HG03457 (cell line): ENCODE data around the gene KRTAP12-3.
"Not testable (repeated sequence)": the region's sequence is repeated elsewhere in the genome, so short reads cannot be mapped to it uniquely, and the experiment has no call there.

Experiments
- ATAC-seq: cut with Tn5 transposase; IDR thresholded peaks from one replicate; pipeline ENCODE4 v1.9.1; 2021; ENCODE audit warnings: moderate number of reproducible peaks; ENCODE audit not compliant: unreplicated experiment

Gene KRTAP12-3

DNA sequence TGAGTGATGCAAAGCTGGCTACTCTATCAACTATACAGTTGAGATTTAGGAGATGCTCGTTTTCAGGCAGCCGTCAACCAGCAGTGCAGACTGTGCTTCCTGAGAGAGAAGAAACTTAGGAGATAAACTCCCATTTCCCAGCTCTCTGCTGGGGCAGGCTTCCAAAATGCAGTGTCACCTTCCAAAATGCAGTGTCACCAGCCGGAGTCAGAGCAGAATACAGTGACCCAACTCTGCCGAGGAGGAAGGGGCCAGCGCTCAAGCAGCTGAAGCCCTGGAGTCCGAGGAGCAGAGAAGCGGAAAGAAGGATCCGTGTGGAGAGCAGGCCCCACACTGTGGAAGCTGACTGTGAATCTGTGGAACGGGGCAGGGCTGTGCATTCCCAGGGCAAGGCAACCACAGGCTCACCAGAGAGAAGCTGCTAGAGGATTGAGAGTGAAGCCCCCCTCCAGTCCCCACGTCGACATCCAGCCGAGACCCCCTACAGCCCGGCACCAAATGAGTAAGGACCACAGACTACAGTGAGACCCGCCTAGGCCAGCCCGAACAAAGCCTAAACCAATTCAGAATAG lies 24.9 kb downstream of the KRTAP12-3 start:
- no peak for ATAC-seq

- no peak for ATAC-seq
These were observed 26.3 kb downstream of the KRTAP12-3 start for GRCh38 chr21:44684077-44684476.

DNA sequence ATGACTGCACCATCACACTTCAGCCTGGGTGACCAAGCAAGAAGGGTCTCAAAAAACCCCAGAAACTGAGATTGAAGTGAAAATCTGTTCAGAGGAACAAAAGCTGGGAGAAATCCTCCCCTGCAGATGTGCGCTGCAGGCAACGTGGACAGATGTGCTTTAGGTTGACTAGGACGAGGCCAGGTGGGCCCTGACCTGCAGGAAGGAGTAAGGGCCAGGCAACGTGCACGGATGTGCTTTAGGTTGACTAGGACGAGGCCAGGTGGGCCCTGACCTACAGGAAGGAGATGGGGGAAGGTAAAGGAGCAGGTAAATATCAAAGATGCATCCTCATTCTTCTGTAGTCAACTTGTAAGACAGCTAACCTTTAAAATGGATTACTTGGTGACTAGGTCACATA lies 26.8 kb downstream of the KRTAP12-3 start:
- ATAC-seq, result no peak

DNA sequence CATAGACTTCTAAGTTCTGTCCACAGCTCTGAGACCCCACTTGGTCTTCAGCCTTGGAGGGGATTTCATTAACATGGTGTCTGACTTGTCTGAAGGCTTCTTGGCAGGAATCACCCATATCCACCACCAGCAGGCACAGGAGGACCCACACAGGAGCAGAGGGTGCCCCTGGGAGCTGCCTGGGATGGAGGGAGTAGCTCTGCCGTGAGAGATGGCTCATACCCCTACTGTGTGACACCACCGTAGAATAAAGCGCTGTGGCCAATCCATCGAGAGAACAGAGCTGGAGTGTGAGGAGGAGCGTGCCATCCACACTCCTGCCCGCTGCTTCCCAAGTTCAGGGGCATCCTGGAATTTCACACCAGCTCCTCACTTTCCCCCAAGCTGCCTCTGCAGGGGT lies 27.3 kb downstream of the KRTAP12-3 start:
- not testable (repeated sequence) for ATAC-seq

DNA sequence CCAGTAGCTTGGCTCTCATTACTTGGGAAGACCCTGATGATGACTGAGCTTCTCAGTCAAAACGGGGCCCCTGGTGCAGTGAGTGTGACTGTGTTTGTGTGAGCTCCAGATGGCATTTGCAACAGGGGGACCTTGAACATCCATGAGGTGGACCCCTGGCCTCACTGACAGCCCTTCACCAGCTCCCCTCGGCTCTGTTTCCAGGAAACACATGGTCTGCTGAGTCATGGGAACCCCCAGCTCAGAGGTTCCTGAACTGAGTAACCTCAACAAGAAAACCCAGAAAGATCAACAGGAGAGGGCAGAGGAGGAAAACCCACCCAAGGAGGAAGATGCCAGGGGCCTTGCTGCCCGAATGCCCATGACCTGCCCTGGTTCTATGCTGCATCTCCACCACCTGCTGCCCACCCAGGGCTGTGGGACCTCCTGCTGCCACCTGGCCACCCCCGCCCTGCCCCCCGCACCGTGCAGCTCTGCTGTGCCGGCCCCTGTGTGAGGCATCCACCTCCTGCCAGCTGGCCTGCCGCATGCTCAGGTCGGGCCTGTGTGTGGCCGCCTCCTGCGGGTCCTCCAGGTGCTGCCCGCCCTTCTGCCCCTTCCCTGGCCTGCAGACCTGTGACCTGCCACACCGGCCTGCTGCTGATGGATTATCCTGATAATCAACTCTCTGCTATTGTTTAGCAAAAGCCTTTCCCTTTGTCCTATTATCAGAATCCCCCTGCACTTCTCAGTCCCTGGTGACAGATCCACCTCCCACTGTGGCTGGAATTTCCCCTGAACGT lies 28.5 kb downstream of the KRTAP12-3 start:
- ATAC-seq, result no peak

GRCh38 chr21:44686843-44687561 lies 29.3 kb downstream of the KRTAP12-3 start:
- no peak for ATAC-seq

DNA sequence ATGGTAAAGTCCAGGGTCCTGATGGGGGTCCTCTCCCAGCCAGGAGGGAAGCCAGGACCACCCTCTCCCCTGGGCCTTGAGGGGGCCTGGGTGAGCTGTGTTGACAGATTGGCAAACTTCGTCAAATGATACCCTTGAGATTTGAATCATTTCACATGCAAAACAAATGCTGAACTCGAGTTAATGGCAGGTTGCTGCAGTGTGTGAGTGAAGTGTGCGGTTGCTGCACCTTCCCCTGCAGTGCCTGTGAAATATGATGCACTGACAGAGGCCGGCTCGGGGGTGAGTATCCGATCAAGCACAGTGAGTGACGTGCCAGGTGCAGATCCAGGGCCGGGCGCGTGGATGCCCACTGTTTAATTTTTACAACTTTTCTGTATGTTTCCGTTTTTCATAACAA lies 29.9 kb downstream of the KRTAP12-3 start:
- no peak for ATAC-seq

DNA sequence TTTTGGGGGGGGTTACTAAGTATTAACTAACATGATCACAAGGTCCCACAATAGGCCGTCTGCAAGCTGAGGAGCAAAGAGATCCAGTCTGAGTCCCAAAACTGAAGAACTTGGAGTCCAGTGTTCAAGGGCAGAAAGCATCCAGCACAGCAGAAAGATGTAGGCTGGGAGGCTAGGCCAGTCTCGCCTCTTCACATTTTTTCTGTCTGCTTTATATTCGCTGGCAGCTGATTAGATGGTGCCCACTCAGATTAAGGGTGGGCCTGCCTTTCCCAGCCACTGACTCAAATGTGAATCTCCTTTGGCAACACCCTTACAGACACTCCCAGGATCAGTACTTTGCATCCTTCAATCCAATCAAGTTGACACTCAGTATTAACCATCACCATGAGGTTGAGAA lies 32.0 kb downstream of the KRTAP12-3 start:
- ATAC-seq, result not testable (repeated sequence)

DNA sequence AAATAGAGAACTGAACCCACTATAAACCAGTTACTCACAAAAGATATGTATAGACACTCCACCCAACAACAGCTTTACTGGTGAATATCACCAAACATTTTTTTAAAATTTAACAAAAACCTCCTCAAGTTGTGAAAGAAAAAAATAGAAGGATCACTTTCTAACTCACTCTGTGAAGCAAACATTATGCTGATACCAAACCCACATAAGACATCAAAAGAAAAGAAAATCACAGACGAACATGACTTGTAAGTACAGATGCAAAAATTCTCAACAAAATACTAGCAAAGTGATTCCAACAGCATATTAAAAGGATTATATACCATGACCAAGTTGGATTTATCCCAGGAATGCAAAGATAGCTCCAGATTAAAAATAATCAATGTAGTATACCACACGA lies 34.0 kb downstream of the KRTAP12-3 start:
- no peak for ATAC-seq

- no peak for ATAC-seq
These were observed 35.2 kb downstream of the KRTAP12-3 start for GRCh38 chr21:44692798-44693512.

DNA sequence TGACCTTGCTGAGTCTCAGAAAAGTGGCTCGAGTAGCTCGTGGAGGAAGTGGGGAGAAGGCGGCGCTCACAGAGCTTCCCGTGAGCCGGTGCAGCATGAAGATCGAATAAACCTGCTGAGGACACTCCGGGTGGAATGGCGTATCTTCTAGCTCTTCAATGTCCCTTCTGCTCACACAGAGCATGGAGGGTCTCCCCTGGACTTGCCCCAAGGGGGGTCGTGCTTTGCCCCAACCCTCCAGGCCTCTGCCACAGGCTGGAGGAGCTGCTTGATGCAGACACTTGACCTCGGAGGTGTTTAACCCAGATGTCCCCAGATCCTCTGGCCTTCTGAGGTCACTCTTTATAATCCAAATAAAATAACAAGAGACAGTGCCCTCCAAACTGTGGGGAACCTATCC lies 37.0 kb downstream of the KRTAP12-3 start:
- no peak for ATAC-seq

- no peak for ATAC-seq
These were observed 37.5 kb downstream of the KRTAP12-3 start for GRCh38 chr21:44695184-44695583.

GRCh38 chr21:44695641-44696040 lies 37.9 kb downstream of the KRTAP12-3 start:
- no peak for ATAC-seq

- ATAC-seq, result no peak
These were observed 38.8 kb downstream of the KRTAP12-3 start for GRCh38 chr21:44696572-44696971.

DNA sequence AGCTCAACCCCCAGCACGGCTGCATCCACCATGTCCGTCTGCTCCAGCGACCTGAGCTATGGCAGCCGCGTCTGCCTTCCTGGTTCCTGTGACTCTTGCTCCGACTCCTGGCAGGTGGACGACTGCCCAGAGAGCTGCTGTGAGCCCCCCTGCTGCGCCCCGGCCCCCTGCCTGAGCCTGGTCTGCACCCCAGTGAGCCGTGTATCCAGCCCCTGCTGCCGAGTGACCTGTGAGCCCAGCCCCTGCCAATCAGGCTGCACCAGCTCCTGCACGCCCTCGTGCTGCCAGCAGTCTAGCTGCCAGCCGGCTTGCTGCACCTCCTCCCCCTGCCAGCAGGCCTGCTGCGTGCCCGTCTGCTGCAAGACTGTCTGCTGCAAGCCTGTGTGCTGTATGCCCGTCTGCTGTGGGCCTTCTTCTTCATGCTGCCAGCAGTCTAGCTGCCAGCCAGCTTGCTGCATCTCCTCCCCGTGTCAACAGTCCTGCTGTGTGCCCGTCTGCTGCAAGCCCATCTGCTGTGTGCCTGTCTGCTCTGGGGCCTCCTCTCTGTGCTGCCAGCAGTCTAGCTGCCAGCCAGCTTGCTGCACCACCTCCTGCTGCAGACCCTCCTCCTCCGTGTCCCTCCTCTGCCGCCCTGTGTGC lies 39.6 kb downstream of the KRTAP12-3 start, which contains the start of gene KRTAP10-12:
Gene KRTAP10-12, plus strand, starts transcription at position 1 of the 639 bp plus-strand sequence. Its CDS starts 30 bp downstream, at position 31.
- ATAC-seq, result not testable (repeated sequence)

DNA sequence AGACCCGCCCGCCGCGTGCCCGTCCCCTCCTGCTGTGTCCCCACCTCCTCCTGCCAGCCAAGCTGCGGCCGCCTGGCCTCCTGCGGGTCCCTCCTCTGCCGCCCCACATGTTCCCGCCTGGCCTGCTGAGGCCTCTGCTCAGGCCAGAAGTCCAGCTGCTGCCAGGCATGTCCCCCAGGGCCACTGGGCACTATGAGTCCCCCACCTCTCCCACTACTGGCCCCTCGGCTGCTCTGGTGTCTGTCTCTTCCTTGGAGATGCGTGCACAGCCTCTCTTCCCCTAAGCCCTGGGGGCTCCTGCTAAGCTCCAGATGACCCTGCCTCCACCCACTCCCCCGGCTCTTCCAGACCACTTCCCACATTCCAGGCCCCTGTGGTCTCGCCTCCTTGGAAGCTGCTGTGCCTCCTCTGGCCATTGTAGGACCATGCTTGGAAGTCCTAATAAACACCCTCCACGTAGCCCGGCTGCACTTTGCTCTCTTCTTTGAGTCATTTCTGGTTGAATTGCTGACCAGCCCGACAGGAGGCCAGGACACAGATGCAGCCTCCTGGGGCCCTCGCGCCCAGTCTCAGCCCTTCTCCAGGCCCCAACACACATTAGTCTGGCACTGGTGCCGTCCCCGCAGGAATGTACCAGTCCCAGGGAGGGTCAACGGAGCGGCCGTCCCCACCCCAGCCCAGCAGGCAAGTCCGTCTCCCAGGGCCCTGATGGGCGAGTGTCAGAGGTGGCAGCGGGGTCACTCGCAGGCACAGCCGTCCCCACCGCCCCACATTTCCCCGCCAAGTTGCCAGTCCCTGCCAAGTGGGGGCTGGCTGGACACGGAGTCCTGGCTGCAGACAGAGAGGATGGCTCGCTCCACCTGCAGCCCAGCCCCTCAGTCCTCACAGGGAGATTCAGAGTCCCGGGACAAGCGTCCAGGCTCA lies 40.3 kb downstream of the KRTAP12-3 start:
- ATAC-seq, result no peak

DNA sequence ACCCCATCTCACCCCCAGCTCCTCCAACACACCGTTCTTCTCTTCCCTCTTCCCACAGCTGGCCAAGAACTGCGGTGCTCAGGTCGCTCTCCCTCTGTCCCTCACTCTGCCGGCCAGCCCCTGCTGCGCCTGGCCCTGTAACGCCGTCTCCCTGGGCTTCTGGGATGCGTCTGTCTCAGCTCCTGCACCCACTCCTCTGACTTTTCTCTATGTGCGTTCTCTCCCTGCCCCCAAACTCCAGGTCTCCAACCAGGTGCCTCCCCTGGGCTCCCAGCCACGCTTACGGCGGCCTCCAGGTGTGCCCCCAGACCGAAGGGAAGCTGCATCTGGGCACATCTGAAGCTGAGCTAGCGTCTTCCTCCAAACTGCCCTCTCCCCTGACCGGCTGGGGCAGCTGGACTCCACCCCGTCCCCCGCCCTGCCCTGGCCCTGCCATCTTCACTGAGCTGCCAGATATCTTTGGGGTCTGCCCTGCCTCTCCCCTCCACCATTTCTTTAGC lies 41.8 kb downstream of the KRTAP12-3 start:
- no peak for ATAC-seq

GRCh38 chr21:44700101-44701022 lies 42.6 kb downstream of the KRTAP12-3 start:
- ATAC-seq, result no peak
